ENCODE results near the gene MCM7.

- no peak for TF ChIP-seq CTCF (IDR thresholded peaks at IDR 0.05; ENCODE audit: low read depth, low read length, poor library complexity, severe bottlenecking)
- no peak for TF ChIP-seq EZH2phosphoT487 (IDR thresholded peaks at IDR 0.05; ENCODE audit: borderline replicate concordance, low read length)
These were observed 7.7 kb downstream of the MCM7 start for GRCh38 chr7:100093498-100093897.

Data from DOHH2 (cell line).